Measurements from ENCODE around the gene NR3C1.

NR3C1 gene

DNA sequence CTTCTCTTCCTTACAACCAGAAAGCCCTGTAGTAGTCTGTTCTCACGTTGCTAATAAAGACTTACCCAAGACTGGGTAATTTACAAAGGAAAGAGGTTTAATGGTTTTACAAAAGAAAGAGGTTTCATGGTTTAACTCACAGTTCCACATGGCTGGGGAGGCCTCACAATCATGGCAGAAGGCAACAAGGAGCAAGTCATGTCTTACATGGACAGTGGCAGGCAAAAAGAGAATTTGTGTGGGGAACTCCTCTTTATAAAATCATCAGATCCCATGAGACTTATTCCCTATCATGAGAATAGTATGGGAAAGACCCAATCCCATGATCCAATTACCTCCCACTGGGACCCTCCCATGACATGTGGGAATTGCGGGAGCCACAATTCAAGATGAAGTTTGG is 164.9 kb downstream of the NR3C1 start:
- DNase-seq (ENCODE audit: low spot score): no peak
- TF ChIP-seq, protein P1, sequence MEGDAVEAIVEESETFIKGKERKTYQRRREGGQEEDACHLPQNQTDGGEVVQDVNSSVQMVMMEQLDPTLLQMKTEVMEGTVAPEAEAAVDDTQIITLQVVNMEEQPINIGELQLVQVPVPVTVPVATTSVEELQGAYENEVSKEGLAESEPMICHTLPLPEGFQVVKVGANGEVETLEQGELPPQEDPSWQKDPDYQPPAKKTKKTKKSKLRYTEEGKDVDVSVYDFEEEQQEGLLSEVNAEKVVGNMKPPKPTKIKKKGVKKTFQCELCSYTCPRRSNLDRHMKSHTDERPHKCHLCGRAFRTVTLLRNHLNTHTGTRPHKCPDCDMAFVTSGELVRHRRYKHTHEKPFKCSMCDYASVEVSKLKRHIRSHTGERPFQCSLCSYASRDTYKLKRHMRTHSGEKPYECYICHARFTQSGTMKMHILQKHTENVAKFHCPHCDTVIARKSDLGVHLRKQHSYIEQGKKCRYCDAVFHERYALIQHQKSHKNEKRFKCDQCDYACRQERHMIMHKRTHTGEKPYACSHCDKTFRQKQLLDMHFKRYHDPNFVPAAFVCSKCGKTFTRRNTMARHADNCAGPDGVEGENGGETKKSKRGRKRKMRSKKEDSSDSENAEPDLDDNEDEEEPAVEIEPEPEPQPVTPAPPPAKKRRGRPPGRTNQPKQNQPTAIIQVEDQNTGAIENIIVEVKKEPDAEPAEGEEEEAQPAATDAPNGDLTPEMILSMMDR (IDR thresholded peaks at IDR 0.05; ENCODE audit: borderline replicate concordance, control extremely low read depth, extremely low read depth, insufficient read depth, missing control alignments): no peak
- in situ Hi-C loops (cut with MboI; ENCODE audit: low sequenced_read_pairs, unreplicated experiment): no loop called here

DNA sequence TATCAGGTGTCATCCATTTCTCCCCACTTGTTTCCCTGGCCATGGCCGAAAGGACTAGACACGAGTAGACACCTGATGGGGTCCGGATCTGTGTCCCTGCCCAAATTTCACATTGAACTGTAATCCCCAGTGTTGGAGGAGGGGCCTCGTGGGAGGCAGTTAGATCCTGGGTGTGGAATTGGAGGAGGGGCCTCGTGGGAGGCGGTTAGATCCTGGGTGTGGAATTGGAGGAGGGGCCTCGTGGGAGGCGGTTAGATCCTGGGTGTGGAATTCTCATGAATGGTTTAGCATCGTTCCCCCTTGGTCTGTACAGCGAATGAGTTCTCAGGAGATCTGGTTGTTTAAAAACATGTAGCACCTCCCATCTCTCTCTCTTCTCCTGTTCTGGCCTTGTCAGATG is 165.8 kb downstream of the NR3C1 start:
- TF ChIP-seq, protein P1 (IDR thresholded peaks at IDR 0.05; ENCODE audit: borderline replicate concordance, control extremely low read depth, extremely low read depth, insufficient read depth, missing control alignments): no peak
- in situ Hi-C loops (cut with MboI; ENCODE audit: low sequenced_read_pairs, unreplicated experiment): no loop called here
- no peak for DNase-seq (ENCODE audit: low spot score)

DNA sequence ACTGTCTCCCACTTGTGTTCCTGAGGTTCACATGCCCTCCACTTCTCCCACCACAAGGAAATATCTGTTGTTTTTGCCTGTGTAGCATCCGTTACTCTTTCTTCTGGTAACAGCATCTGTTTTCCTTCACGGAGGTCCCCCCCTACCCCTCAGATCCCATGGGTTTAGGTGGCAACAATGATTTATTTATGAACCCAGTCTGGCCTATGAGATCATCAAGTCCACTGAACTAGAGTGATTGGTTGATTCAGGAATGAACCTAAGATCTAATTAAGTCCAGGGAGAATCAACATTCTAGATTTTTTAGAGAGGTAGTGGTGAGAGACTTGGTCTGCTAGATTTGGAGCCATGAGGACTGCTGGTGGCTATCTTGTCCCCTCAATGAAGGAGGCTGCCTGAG is 166.8 kb downstream of the NR3C1 start:
- DNase-seq (ENCODE audit: low spot score): no peak
- in situ Hi-C loops (cut with MboI; ENCODE audit: low sequenced_read_pairs, unreplicated experiment): no loop called here
- TF ChIP-seq, protein P1 (IDR thresholded peaks at IDR 0.05; ENCODE audit: borderline replicate concordance, control extremely low read depth, extremely low read depth, insufficient read depth, missing control alignments): no peak

DNA sequence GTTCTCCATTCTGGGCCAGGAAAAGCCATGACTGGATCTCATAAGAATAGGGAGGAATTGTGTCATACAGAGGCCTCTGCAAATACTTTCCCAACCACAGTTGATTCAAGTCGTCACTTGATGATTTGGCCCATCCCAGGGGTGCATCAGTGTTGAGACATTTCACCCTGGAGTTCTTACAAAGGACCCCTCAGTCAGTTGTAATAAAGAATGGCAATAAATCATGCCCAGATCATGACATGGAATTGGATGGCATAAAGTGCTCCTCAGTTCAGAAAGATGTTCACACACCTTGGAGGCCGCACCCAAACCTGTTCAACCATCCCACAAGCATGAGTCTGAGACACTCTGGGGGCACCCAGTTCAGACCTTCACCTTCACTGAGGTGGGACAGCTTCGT is 168.1 kb downstream of the NR3C1 start:
- no peak for DNase-seq (ENCODE audit: low spot score)
- TF ChIP-seq, protein P1 (IDR thresholded peaks at IDR 0.05; ENCODE audit: borderline replicate concordance, control extremely low read depth, extremely low read depth, insufficient read depth, missing control alignments): no peak
- in situ Hi-C loops (cut with MboI; ENCODE audit: low sequenced_read_pairs, unreplicated experiment): no loop called here

DNA sequence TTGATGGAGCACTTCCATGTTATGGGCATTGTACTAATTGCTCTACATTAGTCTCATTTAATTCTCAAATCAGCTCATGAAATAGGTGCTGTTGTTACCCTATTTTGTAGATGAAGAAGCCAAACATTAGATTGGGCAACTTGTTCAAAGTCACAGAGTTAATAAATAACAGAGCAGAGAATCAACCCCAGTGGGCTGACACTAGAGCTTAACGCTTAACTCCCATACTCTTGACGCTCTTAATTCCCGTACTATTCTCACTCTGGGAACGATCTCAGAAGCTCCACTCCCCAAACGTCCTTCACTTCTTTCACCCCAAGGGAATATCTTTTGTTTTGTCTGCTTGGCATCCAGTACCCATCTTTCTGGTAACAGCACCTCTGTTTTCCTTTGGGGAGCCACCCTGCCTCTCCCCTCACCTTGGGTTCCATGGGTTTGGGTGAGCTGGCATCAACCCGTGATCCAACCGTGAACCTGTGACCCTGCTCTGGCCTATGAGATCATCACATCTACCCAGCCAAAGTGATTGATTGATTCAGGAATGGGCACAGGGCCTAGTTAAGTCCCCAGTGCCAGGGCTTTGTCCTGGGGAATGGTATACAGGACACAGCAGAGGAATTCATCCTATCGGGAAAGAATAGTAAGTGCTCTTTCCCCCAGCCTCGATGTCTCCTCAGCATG is 169.2 kb downstream of the NR3C1 start:
- no peak for DNase-seq (ENCODE audit: low spot score)
- TF ChIP-seq, protein P1 (IDR thresholded peaks at IDR 0.05; ENCODE audit: borderline replicate concordance, control extremely low read depth, extremely low read depth, insufficient read depth, missing control alignments): no peak
- in situ Hi-C loops (cut with MboI; ENCODE audit: low sequenced_read_pairs, unreplicated experiment): no loop called here

DNA sequence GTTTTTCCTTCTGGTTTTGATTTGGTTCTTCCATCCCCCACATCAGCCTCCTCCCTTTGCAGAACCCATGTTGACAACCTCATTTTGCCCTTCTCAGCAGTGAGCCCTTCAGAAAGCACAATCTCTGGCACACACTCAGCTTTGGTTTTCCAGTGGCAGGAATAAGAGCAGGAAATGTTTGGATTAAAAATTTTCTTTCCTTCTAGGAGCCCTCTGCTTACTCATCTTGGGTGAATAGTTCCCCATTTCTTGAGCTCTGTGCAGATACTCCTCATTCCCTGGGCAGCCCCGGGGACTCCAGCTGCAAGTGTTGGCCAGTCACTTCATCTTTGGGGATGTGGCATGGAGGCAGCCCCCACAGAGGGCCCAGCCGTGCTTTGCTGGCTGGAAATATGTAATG is 170.5 kb downstream of the NR3C1 start:
- TF ChIP-seq, protein P1 (IDR thresholded peaks at IDR 0.05; ENCODE audit: borderline replicate concordance, control extremely low read depth, extremely low read depth, insufficient read depth, missing control alignments): no peak
- in situ Hi-C loops (cut with MboI; ENCODE audit: low sequenced_read_pairs, unreplicated experiment): no loop called here
- no peak for DNase-seq (ENCODE audit: low spot score)
